Islet precursor cell (in vitro differentiated cells): ENCODE data around the gene CUEDC2.

Experiments used
- DNase-seq: peaks from one replicate; pipeline ENCODE4 v3.0.0-alpha.2; 2018

The CUEDC2 gene

GRCh38 chr10:102409604-102410428, 22.6 kb downstream of the CUEDC2 start:
- DNase-seq, result no peak

DNA sequence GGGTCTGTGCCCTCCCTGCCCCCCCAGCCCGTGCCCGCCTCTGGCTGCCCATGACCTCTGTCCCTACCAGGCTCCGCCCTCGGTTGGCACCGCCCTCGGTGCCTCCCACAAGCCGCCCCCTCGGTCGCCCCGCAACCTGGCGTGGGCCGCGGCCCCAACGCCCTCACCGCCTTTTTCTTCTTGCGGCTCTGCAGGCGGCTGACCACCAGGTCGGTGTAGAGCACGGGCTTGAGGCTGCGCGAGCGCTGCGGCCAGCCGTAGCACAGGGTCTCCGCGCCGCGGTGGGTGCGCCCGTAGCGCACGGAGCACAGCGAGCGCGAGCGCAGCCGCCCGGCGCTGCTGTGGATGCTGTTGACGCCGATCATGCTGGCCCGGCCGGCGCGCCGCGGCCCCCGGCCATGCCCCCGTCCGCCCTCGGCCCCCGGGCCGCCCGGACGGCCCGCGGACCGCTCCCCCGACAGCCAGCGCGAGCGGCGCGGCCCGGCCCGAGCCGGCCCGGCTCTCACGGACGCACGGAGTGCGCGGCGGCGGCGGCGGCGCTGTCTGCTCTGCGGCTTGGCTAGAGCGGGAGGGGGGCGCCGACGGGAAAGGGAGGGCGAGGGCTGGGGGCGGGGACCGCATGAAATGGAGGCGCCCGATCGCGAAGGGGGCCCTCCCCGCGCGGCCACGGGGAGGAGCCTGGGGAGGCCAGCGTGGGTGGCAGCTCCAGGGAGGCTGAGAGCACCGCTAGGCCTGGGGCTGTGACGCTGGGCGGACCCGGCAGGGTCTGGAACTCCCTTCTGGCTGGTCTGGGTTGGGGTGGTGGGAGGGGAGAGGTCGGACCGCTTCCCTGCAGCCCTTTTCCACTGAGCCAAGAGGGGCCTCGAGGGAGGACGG, 23.4 kb downstream of the CUEDC2 start:
- peak; percentile 70 for DNase-seq

GRCh38 chr10:102408131-102408727, 24.1 kb downstream of the CUEDC2 start:
- no peak for DNase-seq

- DNase-seq, result no peak
Observed at GRCh38 chr10:102407425-102408130, 24.8 kb downstream of the CUEDC2 start.

- DNase-seq, result no peak
Observed at GRCh38 chr10:102406815-102407214, 25.6 kb downstream of the CUEDC2 start.

DNA sequence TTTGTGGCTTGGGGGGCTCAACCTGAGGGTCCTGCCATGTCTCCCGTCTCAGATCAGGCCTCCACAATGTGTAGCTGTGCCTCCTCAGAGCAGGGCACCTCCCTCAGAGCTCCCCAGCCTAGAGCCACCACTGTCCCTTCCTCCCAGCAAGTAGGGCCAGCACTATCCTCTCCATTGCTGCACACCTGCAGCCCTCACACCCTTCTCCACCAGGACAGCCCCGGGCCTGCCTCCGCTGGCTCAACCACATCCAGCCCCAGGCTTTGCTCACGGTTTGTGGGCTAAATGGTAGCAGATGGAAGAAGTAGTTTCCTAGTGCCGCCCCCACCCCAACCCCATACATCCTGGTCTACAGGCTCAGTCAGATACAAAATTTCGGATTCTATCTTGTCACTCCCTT, 26.7 kb downstream of the CUEDC2 start:
- no peak for DNase-seq

DNA sequence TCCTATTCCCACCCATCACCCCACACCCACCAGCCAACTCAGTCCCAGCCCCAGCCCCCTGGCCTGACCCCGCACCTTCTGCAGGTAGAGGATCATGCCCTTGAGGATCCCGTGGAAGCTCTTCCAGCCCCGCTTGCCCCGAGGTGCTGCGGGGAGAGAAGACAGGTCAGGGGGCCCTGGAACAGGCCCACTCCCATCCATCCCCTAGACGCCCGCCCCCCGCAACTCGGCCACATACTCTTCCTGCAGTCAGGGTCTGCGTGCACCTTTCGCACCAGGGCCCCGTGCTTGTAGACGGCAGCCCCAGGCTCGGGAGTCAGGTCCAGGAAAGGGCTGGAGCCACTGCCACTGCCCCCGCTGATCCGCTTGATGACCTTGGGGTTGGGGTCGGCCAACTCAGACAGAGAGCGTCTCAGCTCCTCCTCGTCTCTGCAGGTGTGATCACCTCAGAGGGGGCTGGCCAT, 27.2 kb downstream of the CUEDC2 start:
- DNase-seq, result no peak

- DNase-seq, result no peak
Observed at GRCh38 chr10:102404361-102405107, 27.8 kb downstream of the CUEDC2 start.

GRCh38 chr10:102403115-102403514, 29.3 kb downstream of the CUEDC2 start:
- DNase-seq, result no peak

DNA sequence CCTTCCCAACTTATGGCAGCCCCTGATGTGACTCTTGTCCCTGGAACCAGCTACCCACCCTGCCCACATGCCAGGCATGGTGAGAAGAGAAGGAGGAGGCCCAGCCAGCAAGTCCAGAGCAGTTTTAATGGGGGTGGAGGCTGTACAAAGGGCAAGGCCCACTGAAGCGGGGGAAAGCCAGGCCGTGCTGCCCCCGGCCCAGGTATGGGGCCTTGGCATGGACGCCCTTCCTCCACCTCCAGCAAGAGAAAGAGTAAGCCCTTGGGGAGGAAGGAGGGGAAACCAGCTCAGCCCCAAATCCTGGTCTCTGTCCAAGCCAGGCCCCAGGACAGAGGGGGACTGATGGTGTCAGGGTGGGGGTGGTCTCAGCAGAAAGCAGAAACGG, 29.9 kb downstream of the CUEDC2 start:
- DNase-seq, result no peak

DNA sequence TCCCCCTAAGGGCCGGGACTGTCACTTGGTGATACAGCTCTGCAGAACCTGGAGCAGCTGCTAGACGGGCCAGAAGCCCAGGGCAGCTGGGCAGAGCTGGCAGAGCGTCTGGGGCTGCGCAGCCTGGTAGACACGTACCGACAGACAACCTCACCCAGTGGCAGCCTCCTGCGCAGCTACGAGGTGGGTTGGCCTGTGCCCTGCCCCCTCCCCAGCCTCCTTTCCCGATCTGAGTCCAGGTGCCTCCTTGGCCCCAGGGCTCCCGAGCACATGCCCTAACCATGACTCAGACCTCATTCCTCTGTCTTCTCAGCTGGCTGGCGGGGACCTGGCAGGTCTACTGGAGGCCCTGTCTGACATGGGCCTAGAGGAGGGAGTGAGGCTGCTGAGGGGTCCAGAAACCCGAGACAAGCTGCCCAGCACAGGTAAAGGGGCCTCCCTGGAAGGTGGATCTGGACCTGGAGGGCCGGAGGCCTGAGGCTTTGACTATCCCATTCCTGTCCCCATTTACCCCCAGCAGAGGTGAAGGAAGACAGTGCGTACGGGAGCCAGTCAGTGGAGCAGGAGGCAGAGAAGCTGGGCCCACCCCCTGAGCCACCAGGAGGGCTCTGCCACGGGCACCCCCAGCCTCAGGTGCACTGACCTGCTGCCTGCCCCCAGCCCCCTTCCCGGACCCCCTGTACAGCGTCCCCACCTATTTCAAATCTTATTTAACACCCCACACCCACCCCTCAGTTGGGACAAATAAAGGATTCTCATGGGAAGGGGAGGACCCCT, 30.5 kb downstream of the CUEDC2 start:
- DNase-seq, result peak; percentile 98

DNA sequence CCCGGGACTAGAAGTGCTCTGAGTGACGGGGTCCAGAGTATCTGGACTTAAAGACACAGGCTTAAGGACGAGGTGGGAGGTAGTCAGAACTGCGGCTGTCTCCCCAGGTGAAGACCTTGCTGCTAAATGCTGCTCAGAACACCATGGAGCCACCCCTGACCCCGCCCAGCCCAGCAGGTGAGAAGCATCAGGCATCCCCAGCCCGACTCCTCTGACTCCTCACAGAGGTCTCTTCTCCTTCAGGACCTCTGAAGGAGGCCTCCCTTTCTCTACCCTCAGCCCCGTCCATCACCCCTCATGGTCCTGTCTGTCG, 31.1 kb downstream of the CUEDC2 start:
- DNase-seq, result no peak

- DNase-seq, result no peak
Observed at GRCh38 chr10:102400598-102401341, 31.6 kb downstream of the CUEDC2 start.

- DNase-seq, result no peak
Observed at GRCh38 chr10:102400076-102400475, 32.3 kb downstream of the CUEDC2 start.

- DNase-seq, result peak; percentile 93
Observed at GRCh38 chr10:102399217-102400021, 33.0 kb downstream of the CUEDC2 start.

- no peak for DNase-seq
Observed at GRCh38 chr10:102398172-102399020, 34.0 kb downstream of the CUEDC2 start.

DNA sequence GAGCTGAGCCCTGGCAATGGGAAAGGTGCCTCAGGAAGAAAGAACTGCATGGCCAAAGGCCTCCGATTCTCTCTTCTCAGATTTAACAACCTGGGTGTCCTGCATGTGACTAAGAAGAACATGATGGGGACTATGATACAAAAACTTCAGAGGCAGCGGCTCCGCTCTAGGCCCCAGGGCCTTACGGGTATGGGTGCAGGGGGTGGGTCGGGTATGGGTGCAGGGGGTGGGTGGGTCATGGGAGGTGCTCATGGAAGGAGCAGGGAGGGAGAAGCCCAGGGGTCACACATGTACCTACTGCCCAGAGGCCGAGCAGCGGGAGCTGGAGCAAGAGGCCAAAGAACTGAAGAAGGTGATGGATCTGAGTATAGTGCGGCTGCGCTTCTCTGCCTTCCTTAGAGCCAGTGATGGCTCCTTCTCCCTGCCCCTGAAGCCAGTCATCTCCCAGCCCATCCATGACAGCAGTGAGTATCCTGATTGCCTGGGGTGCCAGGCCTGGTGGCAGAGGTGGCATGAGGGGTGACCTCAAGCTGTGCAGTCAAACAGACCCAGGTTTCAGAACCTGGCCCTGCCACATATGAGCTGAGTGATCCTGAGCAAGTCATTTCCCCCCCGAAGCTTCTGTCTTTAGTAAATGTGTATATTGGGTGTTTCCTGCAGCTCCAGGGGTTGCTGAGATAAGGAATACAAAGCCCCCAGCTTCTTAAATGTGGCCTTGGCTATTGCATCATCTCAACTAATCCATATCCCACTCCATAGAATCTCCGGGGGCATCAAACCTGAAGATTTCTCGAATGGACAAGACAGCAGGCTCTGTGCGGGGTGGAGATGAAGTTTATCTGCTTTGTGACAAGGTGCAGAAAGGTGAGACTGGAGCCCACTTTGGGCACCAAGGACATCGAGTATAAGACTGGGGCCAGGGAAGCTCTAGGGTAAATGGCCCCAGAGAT, 34.9 kb downstream of the CUEDC2 start:
- DNase-seq, result no peak

GRCh38 chr10:102396730-102397151, 35.6 kb downstream of the CUEDC2 start:
- DNase-seq, result no peak
